HPDE6-E6E7 (cell line): ENCODE data around the gene KCNMB1.

Experiments
- DNase-seq: peaks from one replicate; pipeline ENCODE4 v3.0.0; 2011; ENCODE audit warnings: missing footprints; ENCODE audit errors: extremely low spot score

The KCNMB1 gene

DNA sequence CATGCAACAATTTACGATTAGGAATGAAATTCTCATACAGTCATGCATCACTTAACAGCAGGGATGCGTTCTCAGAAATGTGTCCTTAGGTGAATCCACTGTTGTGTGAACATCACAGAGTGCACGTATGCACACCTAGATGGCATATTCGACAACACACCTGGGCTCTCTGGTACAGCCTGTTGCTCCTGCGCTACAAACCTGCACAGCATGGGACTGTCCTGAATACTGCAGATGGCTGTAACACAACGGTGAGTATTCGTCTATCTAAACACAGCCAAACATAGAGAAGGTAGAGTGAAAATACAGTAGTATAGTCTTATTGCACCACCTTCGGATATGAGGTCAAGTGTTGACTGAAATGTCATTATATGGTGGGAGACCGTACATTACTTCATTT, 47.6 kb downstream of the KCNMB1 start:
- DNase-seq: no peak

DNA sequence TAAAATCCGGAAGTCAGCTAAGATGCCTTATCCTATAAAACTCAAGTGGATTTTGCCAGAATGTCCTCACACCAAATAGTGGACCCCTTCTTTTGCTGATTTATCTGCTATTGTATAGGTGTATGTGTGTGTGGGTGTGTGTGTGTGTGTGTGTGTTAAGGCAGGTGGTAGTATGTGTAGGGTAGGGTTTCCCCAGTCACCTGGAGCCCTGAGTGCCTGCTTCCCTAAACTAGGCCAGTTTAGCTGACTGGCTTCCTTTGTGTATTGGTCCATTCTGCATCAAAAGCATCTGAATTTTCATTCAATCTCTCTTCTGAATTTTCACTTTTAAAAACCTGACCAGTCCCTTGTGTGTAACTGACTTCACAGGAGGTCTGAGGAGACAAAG, 49.4 kb downstream of the KCNMB1 start:
- DNase-seq: no peak

DNA sequence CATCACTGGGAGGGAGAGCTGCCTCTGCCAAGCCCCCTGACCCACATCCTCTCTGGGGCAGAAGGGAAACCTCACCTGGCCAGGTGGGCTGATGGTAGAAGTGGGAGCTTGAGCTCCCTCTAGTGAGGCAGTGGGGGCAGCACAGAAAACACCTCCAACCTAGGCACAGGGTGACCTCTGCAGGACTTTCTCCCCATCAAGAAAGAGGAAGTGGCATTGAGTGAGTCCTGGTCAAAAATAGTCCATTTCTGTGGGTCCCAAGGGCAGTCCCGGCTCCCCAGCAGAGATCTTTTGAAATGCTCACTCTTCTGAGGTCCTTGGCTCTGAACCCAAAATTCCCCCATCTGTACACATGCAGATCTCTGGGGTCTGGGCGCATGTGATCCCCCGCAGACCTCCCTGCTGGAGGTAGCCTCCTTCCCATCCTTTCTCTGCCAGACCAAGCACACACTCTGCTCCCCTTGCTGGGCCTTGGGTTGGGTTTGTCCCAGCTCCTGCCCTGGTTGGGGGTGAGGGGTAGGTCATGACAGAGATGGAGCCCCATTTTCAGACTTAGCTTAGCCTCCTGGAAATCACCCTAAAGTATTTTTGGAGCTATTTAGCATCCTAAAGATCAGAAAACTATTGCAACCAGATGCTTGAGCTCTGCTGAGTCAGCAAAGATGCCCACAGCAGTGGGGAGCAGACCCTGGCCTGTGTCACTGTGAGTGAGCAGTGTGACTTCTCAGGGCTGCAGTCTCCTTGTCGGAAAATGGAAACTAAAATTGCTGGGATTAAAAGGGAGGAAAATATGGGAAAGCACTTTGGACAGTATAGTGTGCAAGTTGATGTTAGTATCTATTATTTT, 50.0 kb downstream of the KCNMB1 start:
- no peak for DNase-seq

DNA sequence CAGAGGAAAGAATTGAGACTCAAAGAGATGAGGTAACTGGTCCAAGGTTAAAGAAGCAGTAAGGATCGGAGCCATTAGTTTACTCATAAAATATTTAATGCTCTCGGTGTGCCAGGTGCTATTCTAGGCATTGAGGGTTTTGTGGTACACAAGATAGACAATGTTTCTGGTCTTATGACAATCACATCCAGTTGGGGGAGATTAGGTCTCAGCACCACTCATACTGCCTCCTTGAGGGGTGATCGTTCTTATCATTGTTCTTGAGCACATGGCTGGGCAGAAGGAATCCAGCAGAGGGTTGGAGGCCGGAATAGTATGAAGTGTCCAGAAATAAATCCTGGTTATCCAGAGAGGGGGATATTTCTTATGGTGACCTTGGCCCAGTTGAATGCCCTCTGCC, 50.9 kb downstream of the KCNMB1 start:
- DNase-seq: no peak

DNA sequence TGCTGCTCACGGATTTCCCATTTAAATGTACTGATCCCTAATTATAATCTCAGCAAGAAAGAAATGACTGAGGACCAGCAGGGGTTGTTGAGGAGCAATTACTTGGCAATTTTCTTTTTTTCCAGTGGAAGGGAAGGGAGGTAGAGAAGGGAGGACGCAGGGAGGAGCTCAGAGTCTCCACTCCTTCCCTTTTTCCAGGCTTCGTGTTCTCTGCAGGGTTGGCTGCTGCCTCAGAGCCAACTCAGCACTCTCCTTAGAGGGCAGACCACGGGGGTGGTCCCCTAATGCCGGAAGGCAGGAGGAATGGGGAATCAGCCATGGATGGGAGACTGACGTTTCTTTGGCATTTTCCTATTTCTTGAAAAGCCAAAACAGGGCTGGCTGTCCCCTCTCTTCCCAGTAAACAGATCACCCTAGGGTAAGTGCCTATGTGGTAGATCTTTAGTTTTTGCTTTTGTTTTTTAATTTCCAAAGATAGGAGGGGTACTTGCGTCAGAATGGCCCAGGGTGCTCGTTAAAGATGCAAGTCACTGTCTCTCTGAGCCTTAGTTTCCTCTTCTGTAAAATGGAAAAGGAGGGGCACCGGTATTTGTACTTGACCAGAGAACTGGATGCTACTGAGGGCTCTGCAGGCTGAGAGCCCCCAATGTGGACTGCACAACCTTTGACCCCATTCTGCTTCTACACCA, 52.0 kb downstream of the KCNMB1 start:
- no peak for DNase-seq

DNA sequence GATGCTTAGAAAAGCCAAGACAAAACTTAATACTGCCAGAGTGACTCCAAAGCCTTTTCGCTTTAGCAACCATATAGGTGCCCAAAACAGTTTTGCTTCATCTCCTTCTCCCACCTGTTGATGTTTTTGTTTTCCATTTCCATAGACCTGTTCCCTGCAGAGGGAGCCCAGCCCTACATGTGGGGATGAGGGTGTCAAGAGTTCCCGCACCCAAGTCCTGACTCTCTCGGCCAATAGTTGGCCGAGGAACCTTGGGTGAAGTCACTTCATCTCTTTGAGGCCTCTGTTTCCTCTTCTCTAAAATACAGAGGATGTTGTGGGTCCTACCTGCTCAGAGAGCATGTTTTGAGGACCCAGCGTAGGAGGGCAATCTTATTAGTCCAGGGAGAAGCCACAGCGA, 53.1 kb downstream of the KCNMB1 start:
- DNase-seq: no peak

DNA sequence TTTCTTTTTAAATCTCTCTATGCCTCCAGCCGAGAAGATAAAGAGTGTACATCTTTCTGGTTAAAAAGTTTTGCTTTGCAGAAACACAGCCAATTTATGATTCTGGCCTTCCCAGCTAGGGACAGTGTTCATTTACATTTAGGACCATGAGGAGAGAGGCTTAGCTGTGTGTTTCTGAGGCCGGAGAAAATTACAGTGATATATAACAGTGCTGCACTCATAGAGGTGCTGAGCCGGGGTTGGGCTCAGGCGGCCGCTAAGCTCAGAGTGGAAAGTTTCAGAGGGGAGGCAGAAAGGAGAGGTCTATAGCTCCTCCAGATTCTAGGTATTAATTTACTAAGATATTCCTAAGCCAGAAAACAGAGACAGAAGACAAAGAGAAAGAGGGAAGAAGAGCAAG, 54.5 kb downstream of the KCNMB1 start:
- DNase-seq: no peak

DNA sequence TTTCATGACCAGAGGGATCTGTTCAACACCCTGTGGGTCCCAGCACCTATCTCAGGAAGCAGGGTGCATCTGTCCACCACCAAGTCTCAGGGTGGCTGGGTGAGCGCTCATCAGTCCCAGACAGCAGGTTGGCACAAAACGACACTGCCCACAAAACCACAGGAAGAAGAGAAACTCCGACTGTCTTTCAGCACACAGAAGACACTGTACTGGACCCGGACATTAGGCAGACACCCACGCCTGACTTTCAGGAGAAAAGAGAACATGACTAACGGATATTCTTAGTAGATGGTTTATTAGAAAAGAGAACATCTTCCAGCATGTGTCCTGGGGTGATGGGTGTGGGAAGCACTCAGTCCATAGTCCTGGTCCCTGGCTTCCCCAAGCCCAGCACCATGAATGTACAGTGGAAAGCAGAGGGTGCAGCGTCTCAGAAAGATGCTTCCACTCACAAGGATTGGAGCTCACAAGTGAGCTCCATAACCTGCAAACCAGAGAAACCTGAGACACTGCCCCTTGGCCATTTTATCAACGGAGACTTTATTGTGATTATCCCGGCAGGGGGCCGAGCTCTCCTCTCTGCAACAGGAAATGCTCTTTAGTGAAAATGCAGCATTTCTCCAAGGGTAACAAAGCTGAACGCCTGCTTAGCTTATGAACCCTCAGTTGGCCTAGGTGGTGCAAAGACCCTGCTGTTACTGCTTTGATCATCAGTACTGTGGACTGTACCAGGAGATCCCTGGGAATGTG, 55.8 kb downstream of the KCNMB1 start:
- DNase-seq: no peak

DNA sequence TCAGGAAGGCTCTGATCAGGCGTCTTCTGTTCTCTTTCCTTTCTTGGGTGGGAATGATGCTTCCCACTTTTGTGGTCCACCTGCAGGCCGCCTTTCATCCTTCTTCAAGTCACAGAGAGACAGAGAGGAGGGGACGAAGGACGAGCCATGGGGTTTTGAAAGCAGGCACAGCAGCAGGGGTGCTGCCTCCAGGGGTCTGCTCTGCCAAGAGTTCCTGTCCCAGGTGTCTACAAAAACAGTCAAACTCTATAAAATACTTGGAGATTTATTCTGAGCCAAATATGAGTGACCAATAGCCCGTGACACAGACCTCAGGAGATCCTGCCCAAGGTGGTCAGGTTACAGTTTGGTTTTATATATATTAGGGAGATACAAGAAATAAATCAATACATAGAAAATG, 57.1 kb downstream of the KCNMB1 start:
- no peak for DNase-seq

DNA sequence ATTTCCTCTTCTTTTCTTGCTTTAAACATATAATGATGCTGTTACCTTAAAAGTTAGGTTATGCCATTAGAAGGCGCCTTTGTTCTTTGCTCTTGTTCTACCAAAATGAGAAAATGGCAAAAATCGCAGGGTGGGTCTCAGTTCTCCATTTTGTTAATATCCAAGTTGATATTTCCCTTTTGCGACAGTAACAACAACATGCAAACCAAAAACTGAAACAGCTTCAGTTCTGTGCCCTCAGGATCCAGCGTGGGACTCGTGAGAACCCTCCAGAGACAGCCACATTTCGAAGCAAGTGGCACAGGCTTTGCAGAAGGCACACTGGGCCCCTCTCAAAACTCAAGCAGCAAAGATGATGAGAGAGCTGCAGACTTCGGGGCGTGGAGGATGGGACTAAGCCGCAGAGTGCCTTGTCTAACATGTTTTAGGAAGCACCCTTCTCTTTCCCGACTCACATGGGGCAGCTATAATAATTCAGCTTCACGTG, 58.6 kb downstream of the KCNMB1 start:
- no peak for DNase-seq

DNA sequence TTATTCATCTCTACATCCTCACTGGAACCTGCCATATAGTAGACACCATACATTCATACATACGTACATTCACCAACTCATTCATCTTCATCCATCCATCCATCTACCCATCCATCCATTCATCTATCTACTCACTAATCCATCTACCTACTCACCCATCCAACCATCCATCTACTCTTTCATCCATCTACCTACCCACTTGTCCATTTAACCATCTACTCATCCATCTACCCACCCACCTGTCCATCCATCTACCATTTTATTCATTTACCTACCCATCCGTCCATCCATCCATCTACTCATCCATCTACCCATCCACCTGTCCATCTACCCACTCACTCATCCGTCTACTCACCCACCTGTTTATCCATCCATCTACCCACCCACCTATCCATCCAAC, 59.6 kb downstream of the KCNMB1 start:
- DNase-seq: no peak

DNA sequence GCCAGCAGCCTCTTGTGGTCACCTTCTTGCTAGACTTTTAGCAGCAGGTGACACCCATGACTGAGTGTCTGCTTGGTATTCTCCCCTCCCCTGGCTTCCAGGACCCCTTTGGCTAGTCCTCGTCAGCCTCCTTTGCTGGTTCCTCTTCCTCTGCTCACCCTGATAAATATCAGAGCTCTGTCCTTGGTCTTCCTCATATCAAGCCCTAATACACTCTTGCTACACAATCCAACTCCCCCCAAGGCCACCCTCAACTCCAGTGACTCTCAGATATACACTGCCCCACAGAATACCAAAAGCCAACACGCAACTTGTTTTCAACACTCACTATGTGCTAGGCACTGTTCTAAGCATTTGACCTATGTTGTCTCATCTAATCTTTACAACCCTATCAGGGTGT, 61.3 kb downstream of the KCNMB1 start:
- no peak for DNase-seq

DNA sequence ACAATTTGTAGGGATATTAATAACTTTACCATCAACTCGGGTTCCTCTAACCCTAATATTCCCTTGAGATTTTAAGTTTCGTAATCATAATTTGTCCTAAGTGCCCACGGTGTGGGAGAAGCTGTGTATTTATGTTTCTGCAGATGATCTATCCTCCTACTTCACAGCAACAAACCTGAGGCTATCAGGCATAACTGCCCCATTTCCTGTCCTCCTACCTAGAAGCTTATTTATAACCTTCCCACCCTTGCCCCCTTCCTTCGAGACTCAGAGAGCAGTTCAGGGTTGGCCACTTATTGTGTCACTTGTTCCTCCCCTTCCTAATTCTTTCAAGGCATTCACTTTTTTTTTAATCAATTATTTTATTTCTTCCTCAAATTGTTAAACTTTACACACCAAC, 62.0 kb downstream of the KCNMB1 start:
- DNase-seq: no peak
